Left ventricle myocardium inferior (tissue), 1 donor: ENCODE results near the gene GAK. TPM values are rescaled to one million over a fixed set of nuclear protein-coding genes. Genes with fewer than 3 reads are reported as not detected.

ENCODE experiments used
- DNase-seq: peaks from one replicate; pipeline ENCODE4 v3.0.0-alpha.2; 2020
- H3K27ac ChIP-seq: fragments of 200-600 bp; replicated peaks from 2 replicates; pipeline ENCODE4 v1.8.0; 2021
- H3K27me3 ChIP-seq: fragments of 200-600 bp; 2 replicates; pipeline ENCODE4 v1.8.0; 2021; ENCODE audit warnings: low read depth
- H3K36me3 ChIP-seq: fragments of 200-600 bp; 2 replicates; pipeline ENCODE4 v1.8.0; 2021
- H3K4me1 ChIP-seq: fragments of 200-600 bp; 2 replicates; pipeline ENCODE4 v1.8.0; 2021
- H3K4me3 ChIP-seq: fragments of 200-600 bp; 2 replicates; pipeline ENCODE4 v1.8.0; 2021; ENCODE audit warnings: mild to moderate bottlenecking, moderate library complexity
- H3K9me3 ChIP-seq: fragments of 200-600 bp; replicated peaks from 2 replicates; pipeline ENCODE4 v1.8.0; 2021
- CTCF ChIP-seq: fragments of 200-600 bp; IDR thresholded peaks from 2 replicates; pipeline ENCODE4 v1.8.0; 2021; ENCODE audit warnings: antibody characterized with exemption, mild to moderate bottlenecking, borderline replicate concordance
- intact Hi-C: fragments of 100-400 bp; cut with micrococcal nuclease; formaldehyde crosslinking; loops from one replicate; pipeline ENCODE4 v1.11.0; 2022
- total RNA-seq: library from RNA; stranded (reverse); fragmentation: NEBNext Ultra II Directional; extraction: Animal tissue kit (Norgen Biotek cat#: 25700); gene quantifications from one replicate; pipeline ENCODE4 v1.2.1, GENCODE V29; 2021
- donor health status: DM: no; HTN: yes; CAD: no; lungs with severe emphysema.

GAK gene
- total RNA-seq, 1 donor from 2014 or later: 25.1 TPM

GRCh38 chr4:860561-860960 lies 71.6 kb downstream of the GAK start:
- Histone ChIP-seq H3K27ac (no peak overlapping the region), H3K9me3 (peaks cover 4% of the 10 kb centered on the region), H3K27me3 (no peaks in the 10 kb centered on the region), H3K36me3 (peaks cover 89% of the 10 kb centered on the region), H3K4me3 (no peak overlapping the region), H3K4me1 (no peaks in the 10 kb centered on the region)
- DNase-seq: no peak
- intact Hi-C loops: no loop called here
- no peak for TF ChIP-seq CTCF

GRCh38 chr4:859496-859895 lies 72.6 kb downstream of the GAK start:
- Histone ChIP-seq H3K4me1 (no peaks in the 10 kb centered on the region), H3K27me3 (no peaks in the 10 kb centered on the region), H3K4me3 (no peak overlapping the region), H3K27ac (no peak overlapping the region), H3K36me3 (peaks cover 87% of the 10 kb centered on the region), H3K9me3 (peaks cover 4% of the 10 kb centered on the region)
- intact Hi-C loops: no loop called here
- TF ChIP-seq CTCF: no peak
- no peak for DNase-seq

GRCh38 chr4:858831-859451 lies 73.2 kb downstream of the GAK start:
- Histone ChIP-seq H3K36me3 (peaks cover 84% of the 10 kb centered on the region), H3K27me3 (no peaks in the 10 kb centered on the region), H3K4me1 (no peaks in the 10 kb centered on the region), H3K9me3 (peaks cover 4% of the 10 kb centered on the region), H3K27ac (no peak overlapping the region), H3K4me3 (no peak overlapping the region)
- no peak for TF ChIP-seq CTCF
- intact Hi-C loops: no loop called here
- DNase-seq: no peak

- no peaks in the 10 kb centered on the region for H3K4me1 ChIP-seq
- TF ChIP-seq CTCF: no peak
- no peak overlapping the region for H3K27ac ChIP-seq
- H3K27me3 ChIP-seq: no peaks in the 10 kb centered on the region
- H3K36me3 ChIP-seq: peaks cover 78% of the 10 kb centered on the region
- DNase-seq: no peak
- H3K9me3 ChIP-seq: peaks cover 4% of the 10 kb centered on the region
- H3K4me3 ChIP-seq: no peak overlapping the region
- intact Hi-C loops: no loop called here
These were observed 74.1 kb downstream of the GAK start for GRCh38 chr4:858041-858481.

- DNase-seq: no peak
- H3K27me3 ChIP-seq: no peaks in the 10 kb centered on the region
- peaks cover 77% of the 10 kb centered on the region for H3K36me3 ChIP-seq
These were observed 74.7 kb downstream of the GAK start for GRCh38 chr4:857461-857860.

More at GRCh38 chr4:857461-857860, 74.7 kb downstream of the GAK start:
- H3K4me3 ChIP-seq: no peak overlapping the region
- H3K4me1 ChIP-seq: no peaks in the 10 kb centered on the region
- H3K9me3 ChIP-seq: peaks cover under 1% of the 10 kb centered on the region
- H3K27ac ChIP-seq: no peak overlapping the region
- intact Hi-C loops: no loop called here
- TF ChIP-seq CTCF: no peak
